NCI-H2029 treated with DMSO at 0.1 percent for 48 hours (cell line): ENCODE results near the gene DDO.

Experiments used
- DNase-seq: peaks from one replicate; lab custom pipeline; 2025; lab: John Stamatoyannopoulos, UW

DDO gene

DNA sequence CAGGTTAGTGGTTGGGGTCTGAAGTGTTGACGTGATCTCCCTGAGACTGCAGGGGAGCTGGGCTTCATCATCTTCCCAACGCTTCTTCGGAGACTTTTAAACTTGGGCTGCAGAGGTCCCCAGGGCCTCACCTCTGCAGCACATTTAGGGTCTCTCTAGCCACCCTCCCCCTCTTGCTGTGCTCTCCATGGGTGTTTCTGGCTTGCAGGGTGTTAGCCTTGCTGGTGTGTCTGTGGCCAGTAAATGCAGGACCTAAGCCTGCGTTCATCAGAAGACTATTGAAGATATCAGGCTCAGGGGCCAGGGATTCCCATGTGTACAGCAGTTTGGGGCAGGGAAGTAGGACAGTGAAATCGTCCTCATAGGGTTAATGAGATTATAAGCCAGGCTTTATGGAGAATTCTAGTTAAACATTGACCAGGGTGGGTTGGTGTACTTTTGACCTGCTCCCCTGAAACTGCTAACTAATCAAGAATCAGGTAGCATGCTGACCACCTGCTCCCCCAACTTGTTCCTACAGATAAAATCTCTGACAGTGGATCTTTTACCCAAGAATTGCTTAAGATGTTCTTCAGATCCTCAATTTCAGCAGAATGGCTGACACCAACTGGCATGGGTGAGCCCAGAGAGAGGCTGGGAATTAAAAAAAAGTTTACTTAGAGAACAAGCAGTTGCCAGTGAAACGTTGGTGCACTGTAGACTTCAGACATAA, 3.8 kb upstream of the DDO start:
- DNase-seq = no peak

DNA sequence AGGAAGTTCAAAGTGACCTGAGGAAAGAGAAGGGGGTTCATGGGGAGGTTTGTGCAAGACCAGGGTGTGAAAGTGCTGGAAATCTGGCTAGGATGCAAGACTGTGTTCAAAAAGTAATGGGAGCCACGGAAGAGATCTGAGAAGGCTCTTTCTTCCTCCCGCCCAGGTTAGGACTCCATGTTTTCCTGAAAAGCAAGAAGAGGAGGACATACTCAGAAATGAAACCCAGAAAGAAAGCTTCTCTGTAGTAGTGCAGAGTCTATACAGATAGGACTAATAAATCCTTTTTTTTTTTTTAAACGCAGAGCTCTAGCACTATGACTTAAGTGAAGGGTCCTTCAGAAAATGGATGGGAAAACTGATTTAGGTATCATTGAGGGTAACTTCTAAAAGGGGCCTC, 3.2 kb upstream of the DDO start:
- DNase-seq = no peak

DNA sequence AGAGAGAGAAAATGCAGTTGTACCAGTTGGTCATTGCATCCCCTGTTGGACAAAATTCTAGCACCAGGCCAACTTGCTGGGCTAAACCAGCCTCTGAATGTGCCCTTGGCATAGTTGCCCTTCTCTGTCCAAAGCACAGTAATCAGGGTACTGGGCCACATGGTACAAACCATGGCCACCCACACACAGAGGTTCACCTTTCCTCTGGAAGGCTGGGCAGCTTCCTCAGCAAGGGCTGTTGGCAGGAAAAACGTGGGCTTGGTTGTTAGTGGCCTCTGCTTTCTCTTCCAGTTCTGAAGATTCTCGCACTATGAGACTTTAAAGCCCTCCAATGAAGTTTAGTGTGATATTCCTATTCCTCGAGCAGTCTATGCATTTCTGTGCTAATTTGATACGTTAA, 706 bp downstream of the DDO start:
- DNase-seq = no peak

DNA sequence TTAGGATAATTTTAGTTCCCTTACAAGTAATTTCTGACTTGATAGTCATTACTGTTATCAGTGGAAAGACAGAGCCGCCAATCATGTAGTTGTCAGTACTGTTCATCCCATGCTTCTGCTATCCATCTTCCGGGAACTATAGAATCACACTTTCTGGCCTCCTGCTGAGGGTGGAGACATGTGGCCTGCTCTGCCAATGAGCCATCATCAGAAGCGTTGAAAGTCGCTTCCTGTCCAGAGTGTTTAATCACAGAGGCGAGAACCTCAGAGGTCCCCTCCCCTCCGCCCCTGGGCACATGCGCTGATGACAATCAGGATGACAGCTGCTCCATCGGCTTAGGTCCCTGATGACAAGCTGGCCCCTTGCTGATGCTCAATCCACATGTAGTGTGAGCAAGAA, 3.0 kb downstream of the DDO start:
- DNase-seq = no peak

DNA sequence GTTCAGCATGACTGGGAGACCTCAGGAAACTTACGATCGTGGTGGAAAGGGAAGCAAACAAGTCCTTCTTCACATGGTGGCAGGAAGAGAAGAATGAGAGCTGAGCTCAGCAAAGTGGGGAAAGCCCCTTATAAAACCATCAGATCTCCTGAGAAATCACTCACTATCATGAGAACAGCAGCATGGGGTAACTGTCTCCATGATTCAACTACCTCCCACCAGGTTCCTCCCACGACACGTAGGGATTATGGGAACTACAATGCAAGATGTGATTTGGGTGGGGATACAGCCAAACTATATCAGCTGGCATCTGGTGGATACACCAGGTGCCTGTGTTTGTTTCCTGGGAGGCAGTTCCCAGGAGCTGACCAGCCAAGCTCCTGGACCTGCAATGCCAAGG, 4.9 kb downstream of the DDO start:
- no peak for DNase-seq

DNA sequence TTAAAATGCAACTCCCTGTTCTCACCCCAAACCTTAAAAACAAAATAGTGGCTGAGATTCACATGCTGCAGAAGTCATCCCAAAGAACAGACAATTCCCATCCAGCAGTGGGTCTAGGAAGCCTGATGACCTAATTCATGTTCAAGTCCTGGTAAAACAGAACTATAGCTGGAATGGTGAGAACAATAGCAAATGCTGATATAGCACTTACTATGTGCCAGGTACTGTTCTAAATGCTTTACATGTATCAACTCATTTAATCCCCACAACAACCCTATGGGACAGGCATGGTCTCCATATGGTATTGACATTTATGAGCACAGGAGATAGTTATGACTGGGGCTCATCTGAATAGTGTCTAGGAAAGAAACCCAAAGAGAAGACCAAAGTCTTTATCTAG, 5.6 kb downstream of the DDO start:
- DNase-seq = no peak

DNA sequence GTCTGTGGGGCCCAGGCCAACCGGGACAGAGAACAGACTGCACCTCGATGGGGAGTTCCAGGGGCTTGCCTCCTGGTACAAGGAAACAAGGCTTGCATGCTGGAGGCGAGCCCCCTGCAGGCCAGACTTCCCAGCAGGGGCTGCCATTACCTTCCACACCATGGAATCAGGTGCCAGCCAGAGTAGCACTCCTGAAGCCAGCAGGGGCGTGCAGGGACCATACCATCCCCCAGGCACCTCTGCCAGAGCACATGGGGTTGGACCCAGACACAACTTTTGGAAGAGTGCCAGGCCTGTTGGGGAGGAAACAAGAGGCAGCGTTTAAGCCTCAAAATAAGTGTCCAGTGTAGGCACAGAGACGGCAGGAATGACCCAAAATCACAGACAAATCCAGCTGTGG, 6.5 kb downstream of the DDO start:
- DNase-seq = no peak

DNA sequence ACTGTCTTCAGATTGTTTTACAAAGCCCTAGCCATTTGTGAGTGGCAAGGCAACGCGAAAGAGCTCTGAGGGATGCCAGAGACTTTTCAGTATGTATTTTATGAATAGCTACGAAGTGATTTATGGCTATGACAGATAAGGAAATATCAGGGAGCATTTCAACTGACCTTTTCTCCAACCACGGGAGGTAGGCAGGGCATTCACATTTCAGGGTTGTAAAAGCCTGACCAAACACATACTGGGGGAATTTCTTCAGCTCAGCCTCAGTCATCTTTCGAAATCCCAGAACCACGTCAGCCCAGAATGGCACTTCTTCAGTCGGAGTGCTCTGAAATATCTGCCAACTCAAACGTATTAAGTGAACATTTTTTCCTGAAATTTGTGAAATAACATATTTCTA, 10.8 kb downstream of the DDO start:
- no peak for DNase-seq

DNA sequence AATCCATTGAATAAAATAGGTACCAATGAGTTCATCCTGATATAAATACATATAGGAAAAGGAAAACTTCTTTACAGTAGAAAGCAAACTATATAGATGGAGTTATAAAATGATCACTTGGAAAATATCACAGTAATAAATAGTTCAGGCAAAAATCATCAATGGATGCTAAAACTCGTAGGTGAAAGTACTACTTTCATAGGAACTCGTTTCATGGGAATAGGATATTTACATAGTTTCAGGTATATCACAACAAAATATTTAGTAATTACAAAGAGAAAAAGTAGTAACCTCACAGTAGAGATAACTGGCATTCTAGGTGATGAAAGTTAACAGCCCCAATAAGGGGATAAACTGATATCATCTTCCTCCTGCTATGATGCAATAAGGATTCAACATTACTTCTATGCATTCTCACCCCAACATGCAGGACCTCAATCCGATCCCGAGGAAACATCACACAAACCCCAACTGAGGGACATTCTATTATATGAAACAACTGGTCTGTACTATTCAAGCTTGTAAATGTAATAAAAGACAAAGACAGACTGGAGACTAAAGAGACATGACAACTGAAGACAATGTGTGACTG, 13.7 kb downstream of the DDO start:
- DNase-seq = no peak

DNA sequence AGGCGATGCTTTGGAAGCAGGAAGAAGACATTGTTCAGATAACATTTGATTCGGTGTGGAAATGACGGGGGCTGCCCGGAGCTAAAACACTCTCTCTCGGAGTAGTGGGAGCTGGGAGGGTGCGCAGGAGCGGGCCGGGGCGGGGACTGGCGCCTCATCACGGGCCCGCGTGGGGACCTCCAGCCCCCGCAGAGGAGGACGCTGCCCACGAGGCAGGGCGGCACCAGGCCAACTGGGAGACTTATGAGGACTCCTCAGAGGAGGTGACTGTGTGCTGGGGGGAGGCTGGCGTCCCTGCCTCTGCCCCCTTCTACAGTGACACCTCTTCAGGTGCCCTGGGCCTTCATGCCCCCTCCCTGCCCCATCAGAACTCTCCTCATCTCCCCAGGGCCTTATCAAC, 15.2 kb downstream of the DDO start:
- no peak for DNase-seq

DNA sequence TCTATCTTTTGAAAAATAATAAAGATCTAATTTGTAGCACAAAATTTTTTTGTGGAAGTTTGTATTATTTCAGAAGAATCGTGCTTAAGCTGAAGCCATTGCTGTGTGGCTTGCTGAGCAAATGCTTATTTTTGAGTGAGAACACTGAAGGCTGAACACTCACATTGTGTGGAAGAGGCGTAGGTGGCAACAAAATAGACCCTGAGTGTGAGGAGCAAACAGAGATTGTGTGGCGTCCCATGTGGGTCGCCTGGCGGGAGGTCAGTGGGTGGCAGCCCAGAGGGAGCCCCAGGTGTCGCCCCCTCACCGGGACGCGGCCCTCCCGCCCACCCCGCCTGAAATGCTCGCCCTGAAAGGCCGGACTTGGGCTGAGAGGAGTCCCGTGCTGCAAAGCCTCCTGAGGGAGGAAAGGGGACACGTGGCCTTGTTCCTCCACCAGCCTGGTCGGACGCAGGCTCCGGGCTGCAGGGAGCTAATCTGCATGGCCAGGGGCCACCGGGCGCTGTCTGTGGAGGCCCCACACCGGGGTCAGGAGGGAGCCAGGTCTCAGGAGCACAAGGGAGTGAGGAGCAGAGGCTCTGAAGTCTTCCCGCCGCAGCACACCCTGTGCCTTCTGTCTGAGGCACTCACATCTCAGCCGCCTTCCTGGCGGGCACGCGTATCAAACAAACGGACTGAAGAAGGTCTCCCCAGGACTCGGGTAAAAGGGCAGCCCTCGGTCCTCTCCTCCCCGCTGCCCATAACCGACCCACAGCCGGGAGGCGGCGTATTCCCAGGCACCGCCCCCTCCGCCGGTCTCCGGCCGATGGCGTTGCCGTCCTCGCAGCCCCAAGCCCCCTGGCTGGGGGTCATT, 15.9 kb downstream of the DDO start:
- no peak for DNase-seq

DNA sequence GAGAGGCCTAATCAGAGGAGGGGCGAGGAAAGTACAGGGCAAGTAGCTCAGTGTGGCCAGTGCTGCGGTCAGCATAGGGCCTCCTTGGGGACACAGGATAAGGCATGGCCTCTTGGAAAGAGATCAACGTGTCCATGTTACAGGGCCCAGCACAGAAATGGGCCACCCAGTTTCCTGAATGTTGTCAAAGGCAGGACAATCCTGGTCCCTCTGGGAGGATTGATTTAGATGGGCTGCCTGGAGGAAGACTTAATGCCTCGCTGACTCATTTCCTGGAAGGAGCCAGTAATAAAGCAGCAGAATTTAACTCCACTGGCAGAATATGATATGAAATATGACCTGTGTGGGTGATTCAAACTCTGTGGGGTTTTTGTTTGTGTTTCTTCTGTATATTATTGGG, 16.6 kb downstream of the DDO start:
- no peak for DNase-seq

DNA sequence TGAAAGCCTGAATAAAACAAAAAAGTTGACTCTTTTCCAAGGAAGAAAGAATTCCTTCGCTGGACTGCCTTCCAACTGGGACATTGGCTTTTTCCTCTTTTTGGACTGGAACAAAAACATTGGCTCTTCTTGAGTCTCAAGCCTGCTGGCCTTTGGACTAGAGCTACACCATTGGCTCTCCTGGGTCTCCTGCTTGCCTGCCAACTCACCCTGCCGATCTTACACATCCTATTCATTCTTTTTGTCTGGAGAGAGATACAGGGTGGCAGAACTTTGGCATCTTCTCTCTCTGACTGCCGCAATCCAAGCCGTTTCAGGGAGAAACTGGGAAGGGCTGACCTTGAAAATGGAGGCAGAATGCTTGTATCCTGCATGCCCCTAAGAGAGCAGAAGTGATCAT, 20.2 kb downstream of the DDO start:
- DNase-seq = no peak

DNA sequence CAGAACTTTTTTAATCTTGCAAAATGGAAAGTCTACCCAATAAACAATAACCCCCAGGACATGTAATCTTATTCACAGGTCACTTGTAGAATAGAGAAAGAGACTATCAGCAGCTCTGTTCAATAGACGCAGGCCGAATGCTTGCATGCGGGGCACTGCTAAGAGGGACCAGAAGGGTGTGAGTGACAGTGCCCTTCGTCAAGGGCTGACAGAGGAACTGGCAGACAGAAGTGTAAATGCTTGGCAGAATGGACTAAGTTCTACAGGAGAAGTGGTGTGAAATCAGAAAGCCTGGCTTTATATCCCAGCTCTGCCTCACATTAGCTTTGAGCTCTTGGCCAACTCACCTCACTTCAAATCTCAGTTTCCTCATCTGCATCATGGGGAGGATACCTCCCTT, 21.0 kb downstream of the DDO start:
- DNase-seq = no peak

DNA sequence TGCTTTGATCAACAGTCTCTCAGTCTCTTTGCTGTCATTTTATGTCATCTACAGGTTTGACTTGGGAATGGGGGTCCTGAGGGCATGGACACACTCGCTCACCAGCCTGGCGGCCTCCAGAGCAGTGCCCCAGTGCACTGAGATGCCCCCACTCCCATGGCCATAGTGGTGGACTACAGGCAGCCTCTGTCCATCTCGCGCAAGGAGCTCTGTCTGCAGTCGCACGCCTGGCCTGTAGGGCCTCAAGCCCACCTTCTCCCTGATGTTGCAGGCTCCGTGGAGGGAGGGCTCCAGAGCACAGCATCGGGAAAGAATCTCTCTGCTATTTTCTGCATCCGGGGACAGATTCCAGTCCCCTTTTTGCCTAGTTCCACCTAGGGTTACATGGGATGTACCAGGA, 22.6 kb downstream of the DDO start:
- no peak for DNase-seq

DNA sequence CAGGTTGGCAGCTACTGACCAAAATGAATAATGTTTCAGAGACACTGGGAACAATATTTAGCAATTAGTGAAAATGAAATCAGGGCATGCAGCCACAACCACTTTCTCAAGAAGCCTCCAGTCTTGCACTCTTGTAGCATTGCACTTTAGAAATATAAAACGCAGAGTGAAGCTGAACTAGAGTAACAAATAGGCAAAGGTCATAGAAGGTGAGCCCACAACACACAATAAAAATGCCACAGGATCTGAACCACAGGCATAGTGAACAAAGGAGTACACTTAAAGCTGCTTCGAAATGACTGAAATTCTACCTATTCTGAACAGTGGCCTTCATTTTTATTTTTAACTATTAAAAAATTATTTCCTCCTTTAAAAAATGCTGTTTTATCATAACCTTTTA, 25.0 kb downstream of the DDO start:
- DNase-seq = no peak

DNA sequence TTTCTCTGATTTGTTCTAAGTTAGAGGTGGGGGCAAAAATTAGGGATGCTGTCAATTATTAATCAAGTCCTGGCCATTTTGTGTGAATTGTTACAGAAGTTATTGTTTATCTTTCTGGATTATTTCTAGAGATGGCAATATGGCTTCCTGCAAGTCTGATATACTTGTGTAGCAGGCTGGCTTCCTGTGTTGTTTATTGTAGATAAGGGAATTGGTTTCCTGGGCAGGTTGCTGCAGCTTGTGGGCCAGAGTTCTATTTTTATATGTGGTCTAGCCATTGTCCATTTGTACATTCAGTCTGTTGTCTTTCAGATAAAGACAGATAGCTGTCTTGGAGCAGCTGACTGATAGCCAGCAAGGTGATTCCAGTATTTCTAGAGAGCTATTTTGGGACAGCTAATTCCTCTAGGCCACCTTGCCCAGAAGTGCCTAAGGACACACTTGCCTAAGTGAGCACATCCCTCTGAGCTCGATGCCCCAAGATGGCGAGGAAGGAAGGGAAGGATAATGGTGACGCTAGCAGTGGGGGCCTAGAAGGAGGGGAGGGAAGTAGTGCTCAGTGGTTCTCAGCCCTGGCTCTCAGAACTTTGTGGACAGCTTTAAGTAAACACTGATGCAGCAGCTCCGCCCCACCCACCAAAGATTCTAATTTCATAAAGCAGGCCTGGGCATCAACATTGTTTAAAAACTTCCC, 25.5 kb downstream of the DDO start:
- no peak for DNase-seq

DNA sequence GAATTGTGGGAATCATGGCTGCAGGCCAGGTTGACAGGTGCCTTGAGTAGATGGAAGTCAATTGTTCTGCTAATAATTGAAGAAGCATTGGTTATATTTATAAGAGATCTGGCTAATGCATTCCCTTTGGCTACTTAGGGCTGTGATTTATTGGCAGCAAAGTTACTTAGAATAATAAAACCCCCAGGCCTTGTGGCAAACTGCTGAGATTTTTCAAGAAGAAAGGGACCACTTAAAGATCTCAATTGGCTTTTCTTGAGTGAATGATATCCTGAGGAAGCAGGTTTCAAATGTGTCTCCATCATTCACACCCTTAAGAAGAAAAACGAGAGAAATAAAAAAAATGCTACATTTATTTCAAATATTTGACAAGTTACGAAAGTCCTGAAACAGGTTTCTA, 27.4 kb downstream of the DDO start:
- DNase-seq = no peak

DNA sequence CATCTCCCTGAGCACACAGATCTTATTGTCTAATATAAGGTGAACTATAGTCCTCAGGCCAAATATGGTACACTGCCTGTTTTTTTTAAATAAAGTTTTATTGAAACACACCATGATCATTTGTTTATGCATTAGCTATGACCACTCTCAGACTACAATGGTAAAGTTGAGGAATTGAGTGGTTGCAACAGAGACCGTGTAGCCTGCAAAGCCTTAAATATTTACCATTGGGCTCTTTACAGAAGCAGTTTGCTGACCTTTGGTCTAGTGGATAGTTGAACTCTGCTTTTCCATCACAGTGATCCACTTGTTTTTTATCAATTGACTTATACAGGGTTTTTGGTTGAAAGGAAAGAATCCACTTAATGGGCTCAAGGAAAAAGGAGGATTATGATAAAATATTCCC, 29.9 kb downstream of the DDO start:
- DNase-seq = no peak

DNA sequence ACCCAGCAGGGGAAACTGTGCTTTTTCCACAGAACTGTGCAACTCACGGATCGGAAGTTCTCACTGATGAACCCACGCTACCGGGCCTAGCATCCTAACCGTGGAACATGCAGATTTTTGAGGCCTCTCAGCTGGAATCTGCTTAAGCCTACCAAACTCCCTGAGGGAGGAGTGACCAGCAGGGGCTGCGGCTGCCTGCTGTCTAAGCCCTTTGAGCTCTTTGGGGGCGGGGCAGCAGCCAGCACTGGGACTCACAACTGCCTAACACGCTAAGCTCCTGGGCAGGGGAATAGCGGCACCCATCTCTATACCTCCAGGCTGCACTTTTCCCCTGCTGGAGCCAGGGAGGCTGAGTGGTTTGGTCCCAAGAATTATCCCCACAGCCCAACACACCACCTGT, 36.8 kb downstream of the DDO start:
- DNase-seq = no peak

DNA sequence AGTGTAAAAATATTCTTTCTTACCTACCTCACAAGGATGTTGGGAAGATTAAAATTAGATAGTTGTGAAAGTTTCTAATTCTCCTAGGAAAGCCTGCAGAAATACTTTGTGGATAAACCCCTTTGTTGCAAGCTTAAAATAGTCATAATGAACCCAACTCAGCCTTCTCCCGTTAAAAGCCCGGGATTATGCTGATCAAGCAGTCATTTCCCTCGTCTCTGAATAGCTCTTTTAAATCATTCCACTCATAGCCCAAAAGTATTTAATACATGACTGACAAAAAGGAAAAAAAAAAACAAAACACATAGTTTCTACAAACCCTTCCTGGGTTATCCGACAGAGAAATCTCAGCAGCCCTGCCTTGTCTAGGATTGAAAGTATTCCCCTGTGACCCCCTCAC, 46.3 kb downstream of the DDO start:
- no peak for DNase-seq

DNA sequence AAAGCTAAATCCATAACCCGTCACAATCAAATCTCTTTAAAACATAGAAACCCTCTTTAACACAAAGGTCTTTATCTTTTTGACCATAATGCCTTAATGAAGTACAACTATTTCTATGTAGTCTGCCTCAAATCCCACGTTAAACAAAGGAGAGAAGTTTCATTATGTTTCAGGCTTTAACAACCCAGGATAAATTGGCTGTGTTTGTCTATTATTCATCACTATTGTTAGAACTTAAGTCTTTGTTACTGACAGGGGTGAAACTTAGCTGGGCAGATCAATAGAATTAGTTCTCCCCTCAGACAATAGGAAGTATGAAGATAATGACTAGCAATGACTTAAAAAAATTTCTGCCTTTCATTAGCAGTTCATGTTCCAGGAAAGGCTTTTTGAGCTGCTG, 47.1 kb downstream of the DDO start:
- no peak for DNase-seq

DNA sequence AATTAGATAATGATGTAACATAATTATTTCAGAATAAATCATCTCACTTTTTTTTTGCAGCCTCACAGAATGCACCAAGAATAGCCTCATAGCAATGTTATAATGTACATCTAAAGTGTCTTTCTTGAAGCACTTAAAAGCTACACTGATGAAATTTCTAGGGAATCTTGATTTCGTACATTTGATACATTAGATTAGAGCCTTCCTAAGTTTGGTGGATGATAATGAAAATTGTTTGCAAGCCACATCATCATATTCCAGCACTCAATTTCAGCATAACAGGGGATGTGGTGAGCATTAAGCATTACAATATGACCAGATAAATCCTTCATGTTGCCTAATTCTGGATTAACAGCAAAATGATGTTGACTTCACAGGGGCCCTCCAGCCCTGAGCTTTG, 47.5 kb downstream of the DDO start:
- no peak for DNase-seq
